GM23338 (cell line): ENCODE measurements around the gene NXPH3. TPM values are rescaled to one million over a fixed set of nuclear protein-coding genes. Genes with fewer than 3 reads are reported as not detected.

Experiments used
- ATAC-seq: fragments of 200-7000 bp; cut with Tn5 transposase; 3 replicates; pipeline ENCODE4 v1.9.1; 2020
- DNase-seq: peaks from one replicate; pipeline ENCODE4 v3.0.0-alpha.2; 2015; ENCODE audit warnings: low spot score
- H2AFZ ChIP-seq: fragments of 200-600 bp; sonication (generic); 2 replicates; pipeline ENCODE4 v1.8.0; 2016; ENCODE audit warnings: antibody characterized with exemption, mild to moderate bottlenecking, moderate library complexity
- H3F3A ChIP-seq: fragments of 200-600 bp; sonication (generic); replicated peaks from 2 replicates; pipeline ENCODE4 v1.8.0; 2017; ENCODE audit warnings: antibody characterized with exemption, mixed run types, low read depth
- H3K27ac ChIP-seq: fragments of 200-600 bp; sonication (generic); 2 replicates; pipeline ENCODE4 v1.6.1; 2016; ENCODE audit warnings: low read depth
- H3K27me3 ChIP-seq: fragments of 200-600 bp; sonication (generic); 2 replicates; pipeline ENCODE4 v1.8.0; 2016; ENCODE audit warnings: mild to moderate bottlenecking, mixed run types, moderate library complexity; ENCODE audit not compliant: insufficient read depth
- H3K36me3 ChIP-seq: fragments of 200-600 bp; sonication (generic); 2 replicates; pipeline ENCODE4 v1.8.0; 2016; ENCODE audit warnings: mild to moderate bottlenecking; ENCODE audit not compliant: insufficient read depth
- H3K4me1 ChIP-seq: fragments of 200-600 bp; sonication (generic); 2 replicates; pipeline ENCODE4 v1.8.0; 2016; ENCODE audit warnings: mild to moderate bottlenecking, moderate library complexity; ENCODE audit not compliant: insufficient read depth
- H3K4me2 ChIP-seq: fragments of 200-600 bp; sonication (generic); 2 replicates; pipeline ENCODE4 v1.7.1; 2017; ENCODE audit warnings: mixed run types
- H3K4me3 ChIP-seq: fragments of 200-600 bp; sonication (generic); 2 replicates; pipeline ENCODE4 v1.6.1; 2016; ENCODE audit warnings: mixed run types
- H3K79me2 ChIP-seq: fragments of 200-600 bp; sonication (generic); replicated peaks from 2 replicates; pipeline ENCODE4 v1.8.0; 2017; ENCODE audit warnings: mild to moderate bottlenecking; ENCODE audit not compliant: insufficient read depth
- H3K9me2 ChIP-seq: fragments of 200-600 bp; sonication (generic); 2 replicates; pipeline ENCODE4 v1.8.0; 2017; ENCODE audit not compliant: insufficient read depth
- H4K20me1 ChIP-seq: fragments of 200-600 bp; sonication (generic); replicated peaks from 2 replicates; pipeline ENCODE4 v1.8.0; 2017; ENCODE audit warnings: mild to moderate bottlenecking; ENCODE audit not compliant: insufficient read depth
- H3K27ac Mint-ChIP-seq: 2 replicates; pipeline ENCODE4 v1.8.0; 2020; ENCODE audit warnings: inconsistent platforms, mild to moderate bottlenecking, moderate library complexity, mixed read lengths
- H3K27me3 Mint-ChIP-seq: 3 replicates; pipeline ENCODE4 v1.8.0; 2022; ENCODE audit warnings: low read depth, mild to moderate bottlenecking, moderate library complexity, mixed read lengths, inconsistent platforms; ENCODE audit not compliant: insufficient read depth, poor library complexity
- H3K36me3 Mint-ChIP-seq: 3 replicates; pipeline ENCODE4 v1.8.0; 2021; ENCODE audit warnings: low read depth, mild to moderate bottlenecking, inconsistent platforms, moderate library complexity, mixed read lengths
- H3K4me1 Mint-ChIP-seq: 3 replicates; pipeline ENCODE4 v1.8.0; 2020; ENCODE audit warnings: mild to moderate bottlenecking, inconsistent platforms, mixed read lengths
- H3K4me3 Mint-ChIP-seq: 3 replicates; pipeline ENCODE4 v1.8.0; 2021; ENCODE audit warnings: moderate library complexity, mild to moderate bottlenecking, inconsistent platforms, mixed read lengths
- H3K9me3 Mint-ChIP-seq: 3 replicates; pipeline ENCODE4 v1.8.0; 2020; ENCODE audit warnings: moderate library complexity, mild to moderate bottlenecking, inconsistent platforms, mixed read lengths
- CREB1 ChIP-seq: fragments of 250-450 bp; sonication (Bioruptor Pico); IDR thresholded peaks from 2 replicates; pipeline ENCODE4 v1.5.0; 2020; ENCODE audit warnings: low read depth, mild to moderate bottlenecking, moderate library complexity
- CTCF ChIP-seq, 2 experiments: fragments of 200-600 bp in 1 of 2; sonication (generic) in 1 of 2; conservative IDR thresholded peaks; 2 replicates each; pipeline versions ENCODE4 v1.5.1 to v1.6.1; 2016 to 2017; ENCODE audit warnings: antibody characterized with exemption in 2 of 2, low read depth in 2 of 2, mild to moderate bottlenecking in 2 of 2, moderate library complexity in 1 of 2
- EZH2 ChIP-seq: fragments of 200-600 bp; sonication (generic); IDR thresholded peaks from one replicate; pipeline ENCODE4 v1.8.0; 2017; ENCODE audit warnings: antibody characterized with exemption, mild to moderate bottlenecking, low read depth; ENCODE audit not compliant: unreplicated experiment
- EZH2phosphoT487 ChIP-seq: fragments of 200-600 bp; sonication (generic); IDR thresholded peaks from one replicate; pipeline ENCODE4 v1.8.1; 2018; ENCODE audit warnings: antibody characterized with exemption; ENCODE audit not compliant: unreplicated experiment
- JUNB ChIP-seq: IDR thresholded peaks from one replicate; pipeline ENCODE4 v1.6.1; 2016; ENCODE audit warnings: antibody characterized with exemption; ENCODE audit not compliant: unreplicated experiment
- POLR2AphosphoS5 ChIP-seq: IDR thresholded peaks from 2 replicates; pipeline ENCODE4 v1.6.1; 2016; ENCODE audit warnings: antibody characterized with exemption, low read depth
- REST ChIP-seq: IDR thresholded peaks from one replicate; pipeline ENCODE4 v1.6.1; 2018; ENCODE audit warnings: antibody characterized with exemption; ENCODE audit not compliant: unreplicated experiment
- STAT1 ChIP-seq: IDR thresholded peaks from one replicate; pipeline ENCODE4 v1.6.1; 2016; ENCODE audit warnings: antibody characterized with exemption; ENCODE audit not compliant: unreplicated experiment
- ZNF114 ChIP-seq: fragments of 250-450 bp; sonication (Bioruptor Pico); IDR thresholded peaks from 2 replicates; pipeline ENCODE4 v1.5.0; 2020; ENCODE audit warnings: mild to moderate bottlenecking, moderate library complexity
- ZNF331 ChIP-seq: fragments of 250-450 bp; sonication (Bioruptor Pico); IDR thresholded peaks from 2 replicates; pipeline ENCODE4 v1.5.0; 2020; ENCODE audit warnings: low read depth, mild to moderate bottlenecking, moderate library complexity
- polyA plus RNA-seq: library from polyadenylated mRNA; unstranded; fragments of >200 nt; fragmentation: Nextera tagmentation; extraction: Ambion mirVana; gene quantifications from 2 replicates; pipeline ENCODE4 v1.2.1, GENCODE V29; 2016
- total RNA-seq: library from RNA; depleted of rRNA; stranded (reverse); fragments of >200 nt; shearing (Covaris generic); gene quantifications from 2 replicates; pipeline ENCODE4 v1.2.3, GENCODE V29; 2014
- TF ChIP-seq, protein P1 (sequence below): IDR thresholded peaks from 2 replicates; pipeline ENCODE4 v1.6.1; 2016; ENCODE audit warnings: antibody characterized with exemption

The NXPH3 gene
- total and polyA plus RNA-seq, 2 experiments from 2014 or later, result 0.23 to 2.7 TPM

- no peak overlapping the region for H2AFZ ChIP-seq
- Mint-ChIP-seq H3K27me3 (peaks cover 4% of the 10 kb centered on the region), H3K4me1 (no peaks in the 10 kb centered on the region), H3K27ac (no peak overlapping the region), H3K9me3 (no peaks in the 10 kb centered on the region), H3K4me3 (no peak overlapping the region), H3K36me3 (peaks cover 30% of the 10 kb centered on the region)
- H3K27ac ChIP-seq, result no peak overlapping the region
- H3K36me3 ChIP-seq, result peaks cover 6% of the 10 kb centered on the region; the same call in 1 of the 2 replicates
- H3K79me2 ChIP-seq, result no peaks in the 10 kb centered on the region
- ATAC-seq (no peak), DNase-seq (no peak)
- H3K27me3 ChIP-seq, result no peaks in the 10 kb centered on the region
- no peak overlapping the region for H3K4me2 ChIP-seq
- TF ChIP-seq CREB1, result no peak
- TF ChIP-seq POLR2AphosphoS5, result no peak
- no peak for TF ChIP-seq ZNF114
- TF ChIP-seq ZNF331 (CRISPR knock-in tag), result no peak
- no peak for TF ChIP-seq STAT1
- TF ChIP-seq CTCF (conservative IDR thresholded peaks at IDR 0.05; ENCODE audit: low read depth in 2 of 2), result no peak
- no peaks in the 10 kb centered on the region; the same call in 1 of the 2 replicates for H4K20me1 ChIP-seq
- H3K4me1 ChIP-seq, result no peaks in the 10 kb centered on the region
- no peaks in the 10 kb centered on the region for H3K9me2 ChIP-seq
- no peak overlapping the region for H3K4me3 ChIP-seq
- H3F3A ChIP-seq, result no peaks in the 10 kb centered on the region
Measured at GRCh38 chr17:49610883-49611584, 35.4 kb downstream of the NXPH3 start.

- no peak overlapping the region for H3K27ac ChIP-seq
- Mint-ChIP-seq H3K4me1 (no peaks in the 10 kb centered on the region), H3K27me3 (peaks cover 4% of the 10 kb centered on the region), H3K27ac (no peak overlapping the region), H3K36me3 (peaks cover 20% of the 10 kb centered on the region), H3K9me3 (no peaks in the 10 kb centered on the region), H3K4me3 (no peak overlapping the region)
- no peaks in the 10 kb centered on the region for H3F3A ChIP-seq
- H3K36me3 ChIP-seq, result peaks cover 6% of the 10 kb centered on the region; the same call in 1 of the 2 replicates
- no peaks in the 10 kb centered on the region for H3K9me2 ChIP-seq
- no peaks in the 10 kb centered on the region; the same call in 1 of the 2 replicates for H4K20me1 ChIP-seq
- no peak overlapping the region for H2AFZ ChIP-seq
- no peaks in the 10 kb centered on the region for H3K27me3 ChIP-seq
- no peak for DNase-seq
- H3K4me2 ChIP-seq, result no peak overlapping the region
- no peaks in the 10 kb centered on the region for H3K79me2 ChIP-seq
- no peak for ATAC-seq
- no peak overlapping the region for H3K4me3 ChIP-seq
- no peaks in the 10 kb centered on the region for H3K4me1 ChIP-seq
- TF ChIP-seq EZH2 (no peak), JUNB (no peak), CREB1 (no peak), ZNF114 (no peak), STAT1 (no peak), CTCF (conservative IDR thresholded peaks at IDR 0.05; ENCODE audit: low read depth in 2 of 2) (no peak), ZNF331 (CRISPR knock-in tag) (no peak), EZH2phosphoT487 (no peak), REST (no peak)
- TF ChIP-seq, protein P1, sequence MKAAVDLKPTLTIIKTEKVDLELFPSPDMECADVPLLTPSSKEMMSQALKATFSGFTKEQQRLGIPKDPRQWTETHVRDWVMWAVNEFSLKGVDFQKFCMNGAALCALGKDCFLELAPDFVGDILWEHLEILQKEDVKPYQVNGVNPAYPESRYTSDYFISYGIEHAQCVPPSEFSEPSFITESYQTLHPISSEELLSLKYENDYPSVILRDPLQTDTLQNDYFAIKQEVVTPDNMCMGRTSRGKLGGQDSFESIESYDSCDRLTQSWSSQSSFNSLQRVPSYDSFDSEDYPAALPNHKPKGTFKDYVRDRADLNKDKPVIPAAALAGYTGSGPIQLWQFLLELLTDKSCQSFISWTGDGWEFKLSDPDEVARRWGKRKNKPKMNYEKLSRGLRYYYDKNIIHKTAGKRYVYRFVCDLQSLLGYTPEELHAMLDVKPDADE, result no peak
Measured at GRCh38 chr17:49612726-49613125, 37.1 kb downstream of the NXPH3 start.
